Measurements from ENCODE around the gene KYAT1.
"Not testable (repeated sequence)": the region's sequence is repeated elsewhere in the genome, so short reads cannot be mapped to it uniquely, and the experiment has no call there.

The KYAT1 gene

DNA sequence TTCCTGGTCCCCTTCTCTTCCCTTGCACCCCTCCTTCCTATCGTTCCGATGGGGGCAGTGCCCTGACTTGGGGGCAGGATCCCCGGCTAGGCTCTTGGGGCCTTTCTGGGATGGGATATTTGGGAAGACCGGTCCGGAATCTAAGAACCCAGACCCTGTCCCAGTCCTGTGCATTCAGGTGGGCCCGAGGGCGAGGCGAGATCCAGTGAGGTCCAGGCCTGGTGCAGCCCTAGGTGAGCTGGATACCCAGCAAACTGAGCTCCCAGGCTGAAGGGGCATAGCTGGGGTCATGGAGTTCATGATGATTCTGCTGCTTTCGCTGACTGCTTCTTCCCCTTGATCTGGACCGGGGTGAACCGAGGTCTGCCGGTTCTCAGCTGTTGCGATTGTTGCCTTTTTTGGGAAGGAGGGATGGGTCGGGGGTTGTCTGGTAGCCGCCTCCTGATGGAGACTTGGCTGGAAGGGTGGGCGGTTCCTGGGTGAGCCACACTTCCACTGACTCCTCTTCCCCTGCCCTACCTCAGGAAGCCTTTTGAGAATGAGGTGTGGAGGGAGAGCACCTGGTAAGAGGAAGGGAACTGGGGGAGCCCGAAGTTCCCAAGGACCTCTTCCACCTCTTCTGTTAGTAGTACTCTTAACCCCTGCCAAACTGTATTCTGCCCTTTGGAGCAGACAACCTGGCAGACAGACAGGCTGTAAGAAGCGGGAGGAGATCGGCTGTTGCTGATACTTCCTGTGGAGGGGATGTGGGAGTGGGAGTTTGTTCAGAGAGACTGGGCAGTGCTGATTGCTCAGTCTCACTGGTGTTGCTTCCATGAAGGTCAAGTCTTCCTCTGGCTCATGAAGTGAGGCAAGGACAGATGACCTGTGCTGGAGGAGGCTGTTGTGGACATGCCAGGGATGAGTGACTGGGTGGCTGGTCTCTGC is 1.2 kb upstream of the KYAT1 start:
- no peak for FAIRE-seq

DNA sequence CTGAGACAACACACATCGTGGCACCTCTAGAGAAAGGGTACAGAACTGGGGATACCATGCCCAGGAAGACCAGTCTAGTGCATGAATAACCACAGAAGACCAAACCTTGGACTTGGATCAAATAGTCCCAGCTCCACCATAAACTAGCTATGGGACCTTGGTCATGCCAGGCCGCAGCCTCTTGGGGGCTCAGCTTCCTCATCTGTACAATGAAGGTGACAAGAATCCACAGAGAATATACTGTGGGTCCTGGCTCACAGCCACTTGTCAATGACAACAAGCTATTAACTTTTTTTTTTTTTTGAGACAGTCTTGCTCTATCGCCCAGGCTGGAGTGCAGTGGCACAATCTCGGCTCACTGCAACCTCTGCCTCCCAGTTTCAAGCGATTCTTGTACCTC is 3.9 kb downstream of the KYAT1 start:
- no peak for FAIRE-seq

DNA sequence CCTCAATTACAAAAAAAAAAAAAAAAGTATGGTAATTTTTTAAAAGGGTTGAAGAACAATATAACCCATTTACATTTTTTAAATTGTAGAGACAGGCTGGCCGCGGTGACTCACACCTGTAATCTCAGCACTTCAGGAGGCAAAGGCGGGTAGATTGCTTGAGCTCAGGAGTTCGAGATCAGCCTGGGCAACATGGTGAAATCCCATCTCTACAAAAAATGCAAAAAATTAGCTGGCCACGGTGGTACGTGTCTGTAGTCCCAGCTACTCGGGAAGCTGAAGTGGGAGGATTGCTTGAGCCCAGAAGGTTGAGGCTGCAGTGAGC is 10.8 kb downstream of the KYAT1 start:
- not testable (repeated sequence) for FAIRE-seq

GRCh38 chr9:128870128-128870940 is 11.4 kb downstream of the KYAT1 start:
- FAIRE-seq = no peak

- no peak for FAIRE-seq
Observed at GRCh38 chr9:128863647-128864046, 18.1 kb downstream of the KYAT1 start.

GRCh38 chr9:128862401-128862851 is 19.3 kb downstream of the KYAT1 start:
- FAIRE-seq = no peak

DNA sequence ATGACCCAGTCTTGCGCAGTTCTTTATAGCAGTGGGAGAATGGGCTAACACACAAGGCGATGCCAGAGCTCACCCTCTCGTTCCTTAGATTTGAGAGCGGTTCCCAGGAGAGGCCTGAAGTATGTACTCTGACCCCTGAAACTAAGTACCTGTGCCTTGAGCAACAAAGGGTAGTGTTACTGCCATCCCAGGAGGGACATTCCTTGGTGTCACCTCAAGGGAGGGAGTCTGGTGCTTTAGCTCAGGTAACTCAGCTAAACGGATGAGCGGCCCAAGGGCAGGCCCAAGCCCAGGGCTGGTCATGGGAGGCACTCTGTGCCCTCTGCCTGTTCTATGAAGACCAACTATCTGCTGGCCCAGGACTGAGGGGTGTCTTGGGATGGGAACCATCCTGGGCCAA is 20.2 kb downstream of the KYAT1 start:
- no peak for FAIRE-seq

DNA sequence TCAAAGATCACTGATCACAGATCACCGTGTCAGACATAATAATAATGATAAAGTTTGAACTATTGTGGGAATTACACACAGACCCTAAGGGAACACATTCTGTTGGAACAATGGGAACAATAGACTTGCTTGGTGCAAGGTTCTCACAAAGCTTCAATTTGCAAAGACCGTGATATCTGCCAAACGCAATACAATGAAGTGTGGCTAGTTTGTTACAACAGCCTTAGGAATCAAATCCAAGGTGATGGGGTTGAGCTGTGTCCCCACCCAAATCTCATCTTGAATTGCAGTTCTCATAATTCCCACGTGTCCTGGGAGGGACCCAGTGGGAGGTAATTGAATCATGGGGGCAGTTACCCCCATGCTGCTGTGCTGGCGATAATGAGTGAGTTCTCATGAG is 20.8 kb downstream of the KYAT1 start:
- FAIRE-seq = no peak

DNA sequence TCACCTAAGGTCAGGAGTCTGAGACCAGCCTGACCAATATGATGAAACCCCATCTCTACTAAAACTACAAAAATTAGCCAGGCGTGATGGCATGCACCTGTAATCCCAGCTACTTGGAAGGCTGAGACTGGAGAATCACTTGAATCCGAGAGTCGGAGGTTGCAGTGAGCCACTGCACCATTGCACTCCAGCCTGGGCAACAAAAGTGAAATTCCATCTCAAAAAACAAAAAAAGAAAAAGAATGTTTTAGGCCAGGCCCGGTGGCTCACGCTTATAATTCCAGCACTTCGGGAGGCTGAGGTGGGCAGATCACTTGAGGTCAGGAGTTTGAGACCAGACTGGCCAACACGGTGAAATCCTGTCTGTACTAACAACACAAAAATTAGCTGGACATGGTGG is 23.3 kb downstream of the KYAT1 start:
- FAIRE-seq = not testable (repeated sequence)

GRCh38 chr9:128854454-128854853 is 27.3 kb downstream of the KYAT1 start:
- FAIRE-seq = not testable (repeated sequence)

DNA sequence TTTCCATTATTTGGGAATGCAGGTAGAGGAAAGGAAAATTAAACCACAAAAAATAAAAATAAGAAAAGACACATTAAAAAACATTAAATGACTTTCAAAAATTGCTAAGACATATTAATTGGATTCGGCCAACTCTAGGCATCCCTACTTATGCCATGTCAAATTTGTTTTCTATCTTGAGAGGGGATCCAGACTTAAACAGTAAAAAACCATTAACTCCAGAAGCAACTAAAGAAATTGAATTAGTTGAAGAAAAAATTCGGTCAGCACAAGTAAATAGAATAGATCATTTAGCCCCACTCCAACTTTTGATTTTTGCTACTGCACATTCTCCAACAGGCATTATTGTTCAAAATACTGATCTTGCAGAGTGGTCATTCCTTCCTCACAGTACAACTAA is 29.1 kb downstream of the KYAT1 start:
- FAIRE-seq = not testable (repeated sequence)

DNA sequence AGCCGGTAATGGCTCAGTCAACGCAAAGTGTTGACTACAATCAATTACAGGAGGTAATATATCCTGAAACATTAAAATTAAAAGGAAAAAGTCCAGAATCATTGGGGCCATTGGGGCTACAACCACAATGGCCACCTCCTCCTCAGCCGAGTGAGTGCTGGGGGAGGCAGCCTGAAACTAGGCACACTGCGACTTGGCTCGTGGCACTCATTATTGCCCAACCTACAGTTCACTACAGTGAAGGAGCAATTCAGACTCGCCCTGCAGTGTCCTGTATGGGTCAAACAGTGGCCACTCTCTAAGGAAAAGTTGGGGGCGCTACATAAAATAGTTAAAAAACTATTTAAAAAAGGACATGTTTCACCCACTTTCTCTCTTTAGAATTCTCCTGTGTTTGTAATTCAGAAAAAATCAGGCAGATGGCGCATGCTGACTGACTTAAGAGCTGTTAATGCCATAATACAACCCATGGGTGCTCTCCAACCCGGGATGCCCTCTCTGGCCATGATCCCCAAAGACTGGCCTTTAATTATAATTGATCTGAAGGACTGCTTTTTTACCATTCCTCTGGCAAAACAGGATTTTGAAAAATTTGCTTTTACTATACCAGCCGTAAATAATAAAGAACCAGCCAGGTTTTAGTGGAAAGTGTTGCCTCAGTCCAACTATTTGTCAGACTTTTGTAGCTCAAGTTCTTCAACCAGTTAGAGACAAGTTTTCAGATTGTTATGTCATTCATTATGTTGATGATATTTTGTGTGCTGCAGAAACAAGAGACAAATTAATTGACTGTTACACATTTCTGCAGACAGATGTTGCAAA is 29.8 kb downstream of the KYAT1 start:
- FAIRE-seq = not testable (repeated sequence)

DNA sequence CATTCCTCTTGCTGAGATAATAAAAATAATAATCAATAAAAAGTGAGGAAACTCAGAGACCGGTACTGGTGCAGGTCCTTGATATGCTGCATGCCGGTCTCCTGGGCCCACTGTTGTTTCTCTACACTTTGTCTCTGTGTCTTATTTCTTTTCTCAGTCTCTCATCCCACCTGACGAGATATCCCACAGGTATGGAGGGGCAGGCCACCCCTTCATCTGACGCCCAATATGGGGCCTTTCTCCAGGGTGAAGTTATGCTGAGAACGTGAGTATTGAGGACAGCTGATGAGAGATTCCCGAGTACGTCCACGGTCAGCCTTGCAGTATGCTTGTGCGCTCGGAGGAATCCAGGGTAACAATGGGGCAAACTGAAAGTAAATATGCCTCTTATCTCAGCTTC is 30.7 kb downstream of the KYAT1 start:
- not testable (repeated sequence) for FAIRE-seq

- FAIRE-seq = no peak
Observed at GRCh38 chr9:128847803-128848202, 33.9 kb downstream of the KYAT1 start.

DNA sequence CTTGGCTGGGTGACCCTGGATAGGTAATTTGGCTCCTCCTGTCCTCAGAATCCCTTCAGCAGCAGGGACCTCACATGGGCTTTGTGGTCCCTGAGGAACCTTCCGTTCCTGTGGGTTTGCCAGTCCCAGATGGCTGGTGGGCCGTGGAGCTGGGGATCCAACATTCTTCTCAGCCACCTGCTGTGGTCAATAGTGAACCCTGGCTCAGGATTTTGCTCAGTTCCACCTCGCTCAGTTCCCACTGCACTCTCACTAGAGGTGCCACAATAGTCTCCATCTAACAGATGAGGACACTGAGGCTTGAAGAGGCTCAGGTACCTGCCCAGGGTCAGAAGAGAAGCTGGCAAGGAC is 35.1 kb downstream of the KYAT1 start:
- no peak for FAIRE-seq

- FAIRE-seq = no peak
Observed at GRCh38 chr9:128845186-128845931, 36.4 kb downstream of the KYAT1 start.

DNA sequence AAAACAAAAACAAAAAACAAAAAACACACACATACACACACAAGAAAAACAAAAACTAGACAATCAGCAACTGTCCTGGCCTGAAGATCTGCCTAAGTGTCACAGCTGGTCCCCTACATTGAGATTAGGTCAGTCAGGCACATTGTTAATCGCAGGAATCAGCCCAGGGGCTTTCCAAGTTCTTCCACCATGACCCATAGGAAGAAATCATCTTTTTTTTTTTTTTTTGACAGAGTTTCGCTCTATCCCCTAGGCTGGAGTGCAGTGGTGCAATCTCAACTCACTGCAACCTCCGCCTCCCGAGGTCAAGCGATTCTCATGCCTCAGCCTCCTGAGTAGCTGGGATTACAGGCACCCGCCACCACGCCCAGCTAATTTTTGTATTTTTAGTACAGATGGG is 38.6 kb downstream of the KYAT1 start:
- FAIRE-seq = not testable (repeated sequence)

GRCh38 chr9:128841694-128842492 is 39.9 kb downstream of the KYAT1 start:
- no peak for FAIRE-seq

GRCh38 chr9:128840524-128840923 is 41.2 kb downstream of the KYAT1 start:
- no peak for FAIRE-seq

- no peak for FAIRE-seq
Observed at GRCh38 chr9:128838338-128838737, 43.4 kb downstream of the KYAT1 start.

GRCh38 chr9:128836509-128837145 is 45.1 kb downstream of the KYAT1 start:
- FAIRE-seq = no peak
